Measurements from ENCODE around the gene HS1BP3.

The HS1BP3 gene

GRCh38 chr2:20643060-20643459, 7.8 kb downstream of the HS1BP3 start:
- no peak for DNase-seq

DNA sequence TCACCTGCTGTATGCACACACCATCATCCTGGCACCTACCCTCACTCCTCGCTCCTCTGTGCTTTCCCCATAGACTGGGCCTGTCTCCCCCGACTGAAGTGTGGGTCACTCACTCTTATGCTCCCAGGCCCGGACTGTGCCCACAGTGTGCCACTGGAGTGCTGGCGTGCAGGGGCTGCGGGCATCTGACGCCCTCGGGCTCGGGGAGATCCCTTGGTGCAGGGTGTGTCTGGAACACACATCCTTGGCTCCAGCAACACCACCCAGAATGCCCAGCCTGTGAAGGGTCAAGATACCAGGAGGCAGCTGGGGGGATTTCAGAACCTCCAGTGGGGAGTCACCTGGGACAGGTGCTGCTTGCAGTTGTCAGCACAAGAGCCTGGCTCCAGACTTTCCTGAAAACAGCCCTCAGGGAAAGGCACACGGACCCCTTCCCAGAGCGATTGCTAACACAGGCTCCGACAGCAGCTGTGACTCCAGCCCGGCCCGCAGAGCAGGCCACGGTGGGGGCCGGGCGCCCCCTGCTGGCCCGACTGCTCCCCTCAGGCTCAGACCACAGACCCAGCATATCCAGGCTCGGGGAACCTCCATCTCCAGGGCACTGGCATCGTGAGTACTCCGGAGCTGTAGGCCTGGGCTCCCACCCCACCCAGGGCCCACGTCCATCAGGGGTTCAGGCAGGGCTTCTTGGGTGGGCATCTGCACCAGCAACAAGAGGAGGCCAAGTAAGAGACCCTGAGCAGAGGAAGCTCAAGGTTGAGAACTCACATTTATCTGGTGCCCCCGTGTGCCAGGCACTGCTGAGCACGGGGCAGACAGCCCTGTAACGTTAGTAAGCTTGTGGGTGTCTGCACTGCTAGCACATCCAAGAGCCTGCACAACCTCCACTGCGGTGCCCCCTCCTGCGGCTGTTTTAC, 8.6 kb downstream of the HS1BP3 start:
- DNase-seq: peak; percentile 81

- no peak for DNase-seq
Observed at GRCh38 chr2:20641123-20641985, 9.5 kb downstream of the HS1BP3 start.

- peak; percentile 43 for DNase-seq
Observed at GRCh38 chr2:20640411-20641122, 10.3 kb downstream of the HS1BP3 start.

DNA sequence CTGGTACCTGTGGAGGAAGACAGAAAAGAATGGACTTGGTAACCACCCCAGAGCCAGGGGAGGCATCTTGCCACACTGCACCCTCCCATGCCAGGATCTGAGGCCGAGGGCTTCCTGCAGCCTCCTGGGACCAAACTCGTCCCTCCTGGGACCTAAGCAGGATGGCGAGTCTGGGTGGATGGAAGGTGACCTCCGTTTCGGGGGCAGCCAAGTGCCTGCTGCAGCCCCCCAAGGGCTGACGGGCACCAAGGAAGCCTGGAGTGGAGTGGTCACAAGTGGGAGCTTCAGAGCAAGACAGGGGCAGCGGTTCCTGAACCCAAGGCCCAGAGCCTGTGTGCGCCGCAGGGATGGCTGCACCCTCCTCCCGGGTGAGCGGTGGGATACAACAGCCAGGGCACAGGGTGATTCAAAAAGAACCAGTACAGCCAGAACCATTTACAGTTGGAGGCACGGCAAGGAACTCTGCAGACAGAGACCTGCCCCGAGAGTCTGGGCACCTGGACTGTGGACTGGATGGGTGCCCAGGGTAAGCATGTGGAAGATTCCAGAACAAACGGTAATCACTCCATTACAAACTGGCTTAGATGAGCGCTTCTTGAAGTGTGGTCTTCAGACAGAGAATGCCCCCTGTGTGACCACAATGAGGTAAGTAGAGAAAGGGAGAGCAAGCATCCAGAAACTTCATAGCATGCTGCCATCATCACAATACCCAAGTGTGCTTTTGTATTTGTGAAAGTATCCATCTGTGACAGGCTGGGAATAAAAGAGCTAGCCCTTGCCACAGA, 12.1 kb downstream of the HS1BP3 start:
- DNase-seq: no peak

- DNase-seq: no peak
Observed at GRCh38 chr2:20638014-20638413, 12.9 kb downstream of the HS1BP3 start.

DNA sequence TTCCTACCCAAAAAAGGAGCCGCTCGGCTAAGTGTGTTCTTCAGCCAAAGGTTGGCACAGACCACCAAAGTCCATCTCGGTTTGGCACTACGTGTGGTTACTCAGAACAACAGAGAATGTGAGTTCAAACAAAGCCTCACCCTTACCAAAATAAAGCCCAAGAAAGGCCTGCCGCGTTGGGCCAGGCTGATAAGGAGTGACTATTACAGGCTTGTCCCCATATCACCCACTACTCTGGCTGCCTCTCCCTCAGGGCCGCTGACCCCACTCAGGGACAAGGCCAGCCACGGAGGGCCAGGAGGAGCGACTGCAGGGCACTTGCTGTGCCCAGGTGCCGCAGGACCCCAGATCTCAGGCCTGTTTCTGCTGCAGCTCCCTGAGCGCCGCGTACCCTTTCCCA, 13.8 kb downstream of the HS1BP3 start:
- no peak for DNase-seq

DNA sequence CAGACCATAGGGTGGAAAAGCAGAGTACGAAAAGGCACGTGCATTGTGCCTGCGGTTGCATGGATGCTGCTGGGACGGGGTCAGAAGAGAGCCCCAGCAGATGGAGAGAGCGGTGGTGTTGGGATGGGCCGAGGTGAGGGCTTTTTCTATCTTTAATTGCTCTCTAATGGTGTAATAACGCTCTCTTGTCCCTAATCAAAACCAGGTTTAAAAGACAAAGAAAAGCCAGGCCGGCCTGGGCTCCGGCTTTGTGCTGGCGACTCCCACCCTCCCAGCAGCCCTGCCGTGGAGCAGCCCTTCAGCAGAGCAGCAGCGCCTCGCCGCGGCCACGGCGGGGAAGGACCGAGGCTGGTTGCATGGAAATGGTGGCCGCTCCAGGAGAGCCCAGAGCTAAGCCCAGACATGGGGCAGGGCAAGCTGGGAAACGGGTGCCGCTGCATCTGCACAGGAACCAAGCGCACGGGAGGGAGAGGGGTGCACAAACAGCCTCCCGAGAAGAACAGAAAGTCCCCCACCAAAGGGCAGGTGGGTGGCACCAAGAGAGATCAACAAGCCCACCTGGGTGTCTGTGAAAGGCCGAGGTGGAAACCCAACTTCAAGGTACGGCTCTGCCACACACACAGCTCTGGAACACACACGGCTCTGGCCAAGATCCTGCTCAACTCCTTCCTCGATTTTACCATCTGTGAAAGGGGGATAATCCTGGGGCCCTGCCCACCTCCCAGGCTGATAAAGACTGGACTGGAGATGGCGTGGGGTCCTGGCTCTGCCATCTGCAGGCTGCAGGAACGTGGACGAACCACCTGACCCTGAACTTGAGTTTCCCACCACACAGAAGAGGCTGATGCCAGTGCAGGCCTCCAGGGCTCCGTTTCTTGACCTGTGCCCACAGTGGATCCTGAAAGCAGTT, 15.0 kb downstream of the HS1BP3 start:
- DNase-seq: peak; percentile 37

DNA sequence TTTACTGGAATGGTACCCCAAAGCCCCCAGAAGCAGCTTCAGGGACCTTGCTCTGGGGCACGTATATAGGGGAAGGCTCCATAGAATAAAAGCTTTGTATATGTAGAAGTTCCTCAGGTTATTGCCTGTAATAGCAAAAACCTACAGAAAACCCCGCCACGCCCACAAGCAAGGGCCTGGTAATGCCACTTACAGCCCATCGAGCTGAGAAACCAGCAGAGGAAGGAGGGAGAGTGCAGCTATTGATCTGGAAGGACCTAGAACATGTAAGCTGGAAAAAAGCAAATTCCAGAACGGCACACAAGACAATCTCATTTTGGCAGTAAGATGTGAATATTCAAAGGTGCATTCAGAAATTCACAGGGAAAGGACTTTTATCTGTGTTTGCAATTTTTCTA, 15.8 kb downstream of the HS1BP3 start:
- no peak for DNase-seq

GRCh38 chr2:20634507-20635112, 16.3 kb downstream of the HS1BP3 start:
- DNase-seq: peak; percentile 39

DNA sequence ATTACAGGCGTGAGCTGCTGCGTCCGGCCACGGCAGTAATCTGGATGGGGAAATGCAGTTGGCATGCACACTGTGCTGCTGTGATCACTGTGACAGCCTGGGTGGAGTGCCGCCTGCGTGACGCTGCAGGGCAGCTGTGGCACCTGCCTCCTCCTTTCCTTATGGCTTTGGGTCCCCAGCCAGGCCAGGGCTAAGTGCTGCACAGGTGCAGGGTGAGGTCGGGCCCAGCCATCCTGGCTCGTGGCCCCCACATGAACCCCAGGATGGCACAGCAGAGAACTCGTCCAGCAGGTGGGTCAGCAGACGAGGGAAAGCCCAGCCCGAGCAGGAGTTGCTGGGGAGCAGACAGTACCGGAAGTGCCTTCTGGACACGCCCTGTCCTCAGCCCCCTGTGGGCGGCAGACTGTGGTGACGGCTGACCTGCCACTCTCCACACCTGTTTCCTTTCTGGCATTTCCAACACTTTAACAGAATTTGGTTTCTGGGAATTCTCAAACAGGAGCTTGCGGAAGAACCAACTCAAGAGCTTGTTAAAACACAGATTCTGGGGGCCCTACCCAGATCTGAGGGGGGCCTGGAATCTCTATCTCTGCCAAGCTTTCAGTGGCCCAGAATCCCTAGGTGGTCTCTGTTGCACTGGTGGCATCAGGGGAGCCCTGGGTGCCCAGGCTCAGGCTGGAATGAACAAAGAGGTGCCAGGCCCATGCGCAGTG, 16.9 kb downstream of the HS1BP3 start:
- DNase-seq: no peak

DNA sequence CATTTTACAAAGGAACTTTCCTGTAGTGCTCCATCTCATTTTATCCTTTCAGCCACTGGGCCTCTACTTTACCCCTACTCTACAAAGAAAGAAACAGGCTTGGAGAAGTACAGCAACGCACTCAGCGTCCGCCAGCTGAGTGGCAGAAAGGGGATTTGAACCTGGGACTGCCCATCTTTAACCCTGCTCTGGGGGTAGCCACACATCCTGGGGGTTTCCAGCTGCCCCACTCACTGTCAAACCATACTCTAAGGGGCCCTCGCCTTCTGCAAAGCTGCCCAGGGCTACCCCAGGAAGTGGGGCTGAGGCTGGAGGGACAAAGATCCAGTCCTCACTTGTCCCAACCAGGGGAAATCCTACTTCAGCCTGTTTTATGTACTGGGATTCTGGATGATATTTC, 17.9 kb downstream of the HS1BP3 start:
- no peak for DNase-seq

DNA sequence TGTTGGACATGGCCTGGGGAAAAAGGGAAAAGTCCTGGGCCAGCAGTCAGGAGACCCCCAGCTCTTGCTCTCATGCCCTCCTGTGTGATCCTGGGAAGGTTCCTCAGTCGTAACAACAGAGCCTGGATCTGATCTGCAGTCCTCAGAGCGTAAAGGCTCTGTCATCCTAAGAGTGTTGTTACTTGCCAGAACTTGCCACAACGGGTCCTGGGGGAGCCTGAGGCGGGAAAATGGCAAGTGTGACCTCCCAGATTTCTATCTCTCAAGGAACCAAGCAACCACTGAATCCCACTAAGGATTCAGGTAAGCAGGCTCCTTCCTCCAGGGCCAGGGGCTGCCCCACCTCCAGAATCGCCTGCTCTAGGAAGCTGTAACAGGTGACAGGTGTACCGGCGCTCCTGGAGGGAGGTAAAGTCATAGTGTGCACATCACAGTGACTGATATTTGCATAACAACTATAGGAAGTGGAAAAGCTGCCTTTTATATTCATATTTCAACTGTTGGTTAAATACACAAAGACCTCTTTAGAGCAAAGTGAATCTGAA, 18.4 kb downstream of the HS1BP3 start:
- DNase-seq: no peak

GRCh38 chr2:20631617-20632307, 19.1 kb downstream of the HS1BP3 start:
- no peak for DNase-seq

DNA sequence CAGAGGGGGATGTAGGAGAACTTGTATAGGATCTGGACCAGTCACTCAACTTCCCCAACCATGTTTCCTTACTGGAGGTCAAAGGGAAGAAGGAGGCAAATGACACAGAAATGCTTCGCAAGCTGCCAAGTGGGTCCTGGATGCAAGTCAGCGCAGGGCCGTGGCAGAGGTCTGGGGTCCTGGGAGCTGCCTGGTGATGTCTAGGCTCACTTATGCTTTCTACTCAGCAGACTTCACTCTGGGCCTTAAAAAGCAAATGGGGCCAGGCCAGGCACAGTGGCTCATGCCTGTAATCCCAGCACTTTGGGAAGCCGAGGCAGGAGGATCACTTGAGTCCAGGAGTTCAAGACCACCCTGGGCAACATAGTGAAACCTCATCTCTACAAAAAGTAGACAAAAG, 19.9 kb downstream of the HS1BP3 start:
- no peak for DNase-seq

DNA sequence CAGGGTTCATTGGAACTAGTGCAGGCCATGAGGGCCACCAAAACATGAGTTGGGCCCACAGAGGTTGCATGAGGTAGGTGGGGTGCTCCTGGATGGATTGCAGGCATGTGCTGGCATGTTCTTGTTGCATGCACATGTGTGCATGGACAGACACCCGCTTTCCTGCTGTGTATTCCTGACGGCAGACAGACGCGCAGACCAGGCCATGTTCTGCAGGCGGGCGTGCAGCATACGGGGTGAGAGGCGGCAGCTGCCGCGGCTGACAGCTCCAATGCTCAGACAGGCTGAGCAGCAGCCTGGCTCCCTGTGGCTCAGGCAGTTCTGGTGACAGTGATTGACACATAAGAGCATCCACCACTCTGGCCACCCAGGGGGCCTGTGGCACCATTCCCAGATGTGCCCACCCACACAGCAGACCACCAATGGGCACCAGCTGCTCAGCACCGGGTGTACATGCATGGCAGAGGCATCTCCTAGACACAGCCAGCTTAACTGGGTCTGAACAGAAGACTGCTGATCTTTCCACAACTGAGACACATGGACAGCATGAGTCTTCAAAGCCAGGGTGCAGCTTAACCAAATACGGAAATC, 21.2 kb downstream of the HS1BP3 start:
- peak; percentile 80 for DNase-seq

DNA sequence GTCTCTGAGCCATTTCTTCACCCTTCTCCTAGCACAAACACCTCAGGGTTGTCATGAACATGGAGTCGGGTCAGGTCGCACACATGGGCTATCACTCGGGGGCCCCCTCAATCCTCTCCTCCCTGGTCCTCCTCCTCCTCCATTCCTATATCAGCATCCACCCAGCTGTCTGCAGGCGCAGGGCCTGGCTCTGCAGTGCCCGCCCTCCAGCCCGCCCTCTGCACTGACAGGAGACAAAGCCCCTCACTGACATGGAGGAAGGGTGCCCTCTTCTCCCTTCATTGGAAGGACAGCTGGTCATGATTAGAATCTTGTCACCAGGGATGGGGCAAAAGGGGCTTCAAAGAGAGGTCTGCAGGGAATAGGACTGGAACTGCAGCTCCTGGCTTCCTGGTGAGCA, 21.7 kb downstream of the HS1BP3 start:
- DNase-seq: no peak

DNA sequence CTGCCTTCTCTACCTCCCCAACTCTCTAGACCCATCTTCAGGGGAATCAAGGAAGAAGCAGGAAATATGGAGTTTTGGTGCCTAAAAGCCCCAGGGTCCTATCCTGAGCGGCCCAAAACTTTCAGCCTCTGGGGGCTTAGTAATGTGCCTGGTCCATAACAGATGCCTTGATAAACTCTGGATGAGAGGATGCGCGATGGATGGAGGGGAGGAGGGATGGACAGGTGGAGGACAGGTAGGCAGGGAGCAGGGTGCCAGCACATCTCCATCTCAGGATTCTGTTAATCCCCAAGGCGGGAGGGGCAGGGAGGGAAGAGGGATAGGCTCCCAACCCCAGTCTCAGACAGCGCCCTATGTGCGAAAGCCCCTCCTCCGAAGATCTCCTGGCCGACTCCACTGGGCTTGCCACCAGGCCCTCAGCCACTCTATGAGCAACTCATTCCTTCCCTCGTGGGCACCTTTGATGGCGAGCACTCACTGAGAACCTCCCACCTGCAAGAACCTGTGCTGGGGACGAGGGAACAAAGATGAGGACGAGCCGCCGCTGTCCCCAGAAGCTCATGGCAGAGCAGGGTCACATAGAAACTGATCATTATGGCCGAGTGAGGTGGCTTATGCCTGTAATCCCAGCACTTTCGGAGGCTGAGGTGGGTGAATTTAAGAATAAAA, 23.1 kb downstream of the HS1BP3 start:
- DNase-seq: no peak
